Brain pericyte (primary cell): ENCODE results near the gene IFNA13.
"Not testable (repeated sequence)": the region's sequence is repeated elsewhere in the genome, so short reads cannot be mapped to it uniquely, and the experiment has no call there.

Source experiments
- DNase-seq: peaks from one replicate; pipeline ENCODE4 v3.0.0-alpha.2; 2012; ENCODE audit warnings: low read depth, low spot score

Gene IFNA13

GRCh38 chr9:21367957-21368356 lies at the start of gene IFNA13:
Gene IFNA13 (minus strand): TSS chr9:21368057. CDS start chr9:21368010, 47 bp downstream.
- no peak for DNase-seq

- no peak for DNase-seq
Observed at GRCh38 chr9:21415493-21416267, 47.8 kb upstream of the IFNA13 start.

- no peak for DNase-seq
Observed at GRCh38 chr9:21414220-21414940, 46.5 kb upstream of the IFNA13 start.

- no peak for DNase-seq
Observed at GRCh38 chr9:21413624-21414023, 45.8 kb upstream of the IFNA13 start.

GRCh38 chr9:21413151-21413550 lies 45.3 kb upstream of the IFNA13 start:
- DNase-seq = no peak

GRCh38 chr9:21412107-21412506 lies 44.2 kb upstream of the IFNA13 start:
- no peak for DNase-seq

GRCh38 chr9:21408817-21409216 lies 41.0 kb upstream of the IFNA13 start, which contains the start of gene IFNA8:
Gene IFNA8 (plus strand): TSS chr9:21409117. CDS start chr9:21409177, 60 bp downstream.
- no peak for DNase-seq

- DNase-seq = no peak
Observed at GRCh38 chr9:21404146-21404545, 36.3 kb upstream of the IFNA13 start.

GRCh38 chr9:21402386-21403251 lies 34.8 kb upstream of the IFNA13 start:
- DNase-seq = no peak

- DNase-seq = no peak
Observed at GRCh38 chr9:21399956-21400355, 32.1 kb upstream of the IFNA13 start.

GRCh38 chr9:21398955-21399489 lies 31.2 kb upstream of the IFNA13 start:
- DNase-seq = no peak

- no peak for DNase-seq
Observed at GRCh38 chr9:21395778-21396717, 28.2 kb upstream of the IFNA13 start.

- DNase-seq = no peak
Observed at GRCh38 chr9:21392270-21392669, 24.4 kb upstream of the IFNA13 start.

GRCh38 chr9:21385131-21385670 lies 17.3 kb upstream of the IFNA13 start, which contains the start of gene IFNA2:
Gene IFNA2 (minus strand): TSS chr9:21385398. CDS start chr9:21385329, 69 bp downstream.
- DNase-seq = no peak

- no peak for DNase-seq
Observed at GRCh38 chr9:21383627-21384026, 15.8 kb upstream of the IFNA13 start.

- no peak for DNase-seq
Observed at GRCh38 chr9:21381448-21382339, 13.8 kb upstream of the IFNA13 start.

GRCh38 chr9:21371467-21371866 lies 3.6 kb upstream of the IFNA13 start:
- not testable (repeated sequence) for DNase-seq

- not testable (repeated sequence) for DNase-seq
Observed at GRCh38 chr9:21367169-21367568, 688 bp downstream of the IFNA13 start.

GRCh38 chr9:21362287-21362686 lies 5.6 kb downstream of the IFNA13 start:
- DNase-seq = no peak
